ENCODE measurements around the gene ITGAL.

- TF ChIP-seq, protein P1, sequence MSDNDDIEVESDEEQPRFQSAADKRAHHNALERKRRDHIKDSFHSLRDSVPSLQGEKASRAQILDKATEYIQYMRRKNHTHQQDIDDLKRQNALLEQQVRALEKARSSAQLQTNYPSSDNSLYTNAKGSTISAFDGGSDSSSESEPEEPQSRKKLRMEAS (IDR thresholded peaks at IDR 0.05), result no peak
- TF ChIP-seq EP300 (IDR thresholded peaks at IDR 0.05; ENCODE audit: borderline replicate concordance), result no peak
- TF ChIP-seq FOXM1 (IDR thresholded peaks at IDR 0.05; ENCODE audit: borderline replicate concordance, low read depth), result no peak
- TF ChIP-seq REST (IDR thresholded peaks at IDR 0.05; ENCODE audit: low read depth), result no peak
These were observed 24.9 kb upstream of the ITGAL start for GRCh38 chr16:30447512-30448226.
